HL-60 (cell line): ENCODE data around the gene NPPC.
"Not testable (repeated sequence)": the region's sequence is repeated elsewhere in the genome, so short reads cannot be mapped to it uniquely, and the experiment has no call there.

Experiments
- DNase-seq, 2 experiments: peaks; one replicate each; pipeline ENCODE4 v3.0.0-alpha.2; 2010 to 2020; ENCODE audit warnings: low read depth in 1 of 2, low spot score in 1 of 2
- H3K27ac ChIP-seq: fragments of 250-450 bp; sonication (Bioruptor Pico); replicated peaks from 2 replicates; pipeline ENCODE4 v1.5.1; 2020; ENCODE audit warnings: mild to moderate bottlenecking, moderate library complexity
- H3K27me3 ChIP-seq: fragments of 250-450 bp; sonication (Bioruptor Pico); 2 replicates; pipeline ENCODE4 v1.5.1; 2021; ENCODE audit warnings: mild to moderate bottlenecking, moderate library complexity; ENCODE audit not compliant: insufficient read depth, poor library complexity, severe bottlenecking
- H3K4me3 ChIP-seq: replicated peaks from 2 replicates; pipeline ENCODE4 v1.5.1; 2011; ENCODE audit warnings: mild to moderate bottlenecking, control low read depth, low read length; ENCODE audit not compliant: insufficient read depth
- GABPA ChIP-seq: IDR thresholded peaks from 2 replicates; pipeline ENCODE4 v1.6.1; 2012; ENCODE audit warnings: low read depth
- POLR2AphosphoS5 ChIP-seq: IDR thresholded peaks from 2 replicates; pipeline ENCODE4 v1.6.1; 2012; ENCODE audit warnings: low read depth
- REST ChIP-seq: IDR thresholded peaks from 2 replicates; pipeline ENCODE4 v1.6.1; 2012; ENCODE audit warnings: low read depth; ENCODE audit not compliant: insufficient replicate concordance
- SPI1 ChIP-seq: IDR thresholded peaks from 2 replicates; pipeline ENCODE4 v1.6.1; 2012; ENCODE audit warnings: low read depth, mild to moderate bottlenecking, borderline replicate concordance
- TF ChIP-seq, protein P1 (sequence below): IDR thresholded peaks from one replicate; pipeline ENCODE4 v1.5.1; 2011; ENCODE audit warnings: low read length, control low read depth, inconsistent platforms; ENCODE audit not compliant: insufficient read depth

NPPC gene

DNA sequence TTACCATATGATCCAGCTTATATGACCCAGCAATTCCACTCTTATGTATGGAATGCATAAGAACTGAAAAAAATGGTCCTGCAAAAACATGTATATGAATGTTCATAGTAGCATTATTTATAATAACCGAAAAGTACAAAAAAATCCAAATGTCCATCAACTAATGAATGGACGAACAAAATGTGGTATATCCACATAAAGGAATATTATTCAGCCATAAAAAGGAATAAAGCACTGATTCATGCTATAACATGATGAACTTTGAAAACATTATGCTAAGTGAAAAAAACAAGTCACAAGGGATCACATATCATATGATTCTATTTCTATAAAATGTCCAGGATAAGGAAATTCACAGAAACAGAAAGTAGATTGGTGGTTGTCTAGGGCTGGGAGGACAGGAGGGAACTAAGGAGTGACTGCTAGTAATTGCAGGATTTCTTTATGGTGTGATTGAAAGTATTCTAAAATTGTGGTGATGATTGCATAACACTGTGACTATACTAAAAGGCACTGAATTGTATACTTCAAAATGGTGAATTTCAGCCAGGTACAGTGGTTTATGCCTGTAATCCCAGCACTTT is 25.3 kb upstream of the NPPC start:
- Histone ChIP-seq H3K4me3 (no peak overlapping the region), H3K27me3 (no peaks in the 10 kb centered on the region), H3K27ac (no peak overlapping the region)
- DNase-seq: no peak
- TF ChIP-seq REST: no peak
- TF ChIP-seq POLR2AphosphoS5: no peak
- TF ChIP-seq GABPA: no peak
- TF ChIP-seq, protein P1, sequence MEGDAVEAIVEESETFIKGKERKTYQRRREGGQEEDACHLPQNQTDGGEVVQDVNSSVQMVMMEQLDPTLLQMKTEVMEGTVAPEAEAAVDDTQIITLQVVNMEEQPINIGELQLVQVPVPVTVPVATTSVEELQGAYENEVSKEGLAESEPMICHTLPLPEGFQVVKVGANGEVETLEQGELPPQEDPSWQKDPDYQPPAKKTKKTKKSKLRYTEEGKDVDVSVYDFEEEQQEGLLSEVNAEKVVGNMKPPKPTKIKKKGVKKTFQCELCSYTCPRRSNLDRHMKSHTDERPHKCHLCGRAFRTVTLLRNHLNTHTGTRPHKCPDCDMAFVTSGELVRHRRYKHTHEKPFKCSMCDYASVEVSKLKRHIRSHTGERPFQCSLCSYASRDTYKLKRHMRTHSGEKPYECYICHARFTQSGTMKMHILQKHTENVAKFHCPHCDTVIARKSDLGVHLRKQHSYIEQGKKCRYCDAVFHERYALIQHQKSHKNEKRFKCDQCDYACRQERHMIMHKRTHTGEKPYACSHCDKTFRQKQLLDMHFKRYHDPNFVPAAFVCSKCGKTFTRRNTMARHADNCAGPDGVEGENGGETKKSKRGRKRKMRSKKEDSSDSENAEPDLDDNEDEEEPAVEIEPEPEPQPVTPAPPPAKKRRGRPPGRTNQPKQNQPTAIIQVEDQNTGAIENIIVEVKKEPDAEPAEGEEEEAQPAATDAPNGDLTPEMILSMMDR: no peak
- TF ChIP-seq SPI1: no peak

DNA sequence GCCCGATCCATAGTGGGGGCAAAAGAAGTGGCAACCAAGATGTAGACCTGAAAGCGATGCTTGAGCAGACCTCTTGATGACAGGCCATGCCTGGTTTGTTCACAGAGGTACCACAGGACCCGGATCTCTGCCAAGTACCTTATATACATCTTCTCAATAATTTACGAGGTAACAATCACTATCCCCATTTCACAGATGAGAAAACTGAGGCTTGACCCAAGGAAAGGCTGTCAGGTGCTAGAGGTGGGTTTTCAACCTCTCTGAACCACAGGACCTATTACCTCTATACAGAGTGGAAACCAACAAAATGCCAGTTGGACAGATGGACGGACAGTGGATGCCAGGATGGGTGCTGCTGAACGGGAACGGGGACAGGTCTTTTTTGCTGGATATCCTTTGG is 21.5 kb upstream of the NPPC start:
- TF ChIP-seq POLR2AphosphoS5 (no peak), SPI1 (no peak), REST (no peak), GABPA (no peak)
- TF ChIP-seq, protein P1: no peak
- H3K27me3 ChIP-seq: no peaks in the 10 kb centered on the region
- H3K27ac ChIP-seq: no peak overlapping the region
- no peak overlapping the region for H3K4me3 ChIP-seq
- no peak for DNase-seq

DNA sequence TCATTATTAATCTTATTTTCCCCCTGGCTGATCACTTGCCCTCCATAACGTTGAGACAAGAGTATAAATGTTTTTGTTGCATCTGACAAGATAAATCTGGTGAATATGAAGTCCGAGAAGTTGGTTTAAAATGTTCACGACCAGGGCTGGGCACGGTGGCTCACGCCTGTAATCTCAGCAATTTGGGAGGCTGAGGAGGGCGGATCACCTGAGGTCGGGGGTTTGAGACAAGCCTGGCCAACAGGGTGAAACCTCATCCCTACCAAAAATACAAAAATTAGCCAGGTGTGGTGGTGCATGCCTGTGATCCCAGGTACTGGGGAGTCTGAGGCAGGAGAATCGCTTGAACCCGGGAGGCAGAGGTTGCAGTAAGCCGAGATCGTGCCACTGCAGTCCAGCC is 20.9 kb upstream of the NPPC start:
- not testable (repeated sequence) for H3K4me3 ChIP-seq, DNase-seq, H3K27ac ChIP-seq, H3K27me3 ChIP-seq

GRCh38 chr2:231946241-231946814 is 20.1 kb upstream of the NPPC start:
- no peak for DNase-seq
- no peak overlapping the region for H3K4me3 ChIP-seq
- TF ChIP-seq SPI1: no peak
- TF ChIP-seq GABPA: no peak
- TF ChIP-seq, protein P1: no peak
- no peak for TF ChIP-seq REST
- TF ChIP-seq POLR2AphosphoS5: no peak
- no peak overlapping the region for H3K27ac ChIP-seq
- no peaks in the 10 kb centered on the region for H3K27me3 ChIP-seq
